Measurements from ENCODE around the gene ABI3BP.

Gene ABI3BP

DNA sequence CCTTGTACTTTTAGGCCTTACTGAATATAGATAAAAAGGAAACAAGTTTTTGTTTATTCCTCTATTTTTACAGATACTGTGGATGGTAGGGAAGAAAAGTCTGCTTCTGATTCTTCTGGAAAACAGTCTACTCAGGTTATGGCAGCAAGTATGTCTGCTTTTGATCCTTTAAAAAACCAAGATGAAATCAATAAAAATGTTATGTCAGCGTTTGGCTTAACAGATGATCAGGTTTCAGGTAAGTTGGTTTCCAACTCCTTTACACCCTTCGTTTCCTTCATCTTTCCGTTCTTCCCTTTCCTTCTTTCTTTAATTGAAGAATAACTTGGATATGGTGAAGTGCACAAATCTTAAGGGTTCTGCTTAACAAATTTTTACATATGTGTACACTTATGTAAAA is 260.8 kb downstream of the ABI3BP start:
- TF ChIP-seq, protein P1, sequence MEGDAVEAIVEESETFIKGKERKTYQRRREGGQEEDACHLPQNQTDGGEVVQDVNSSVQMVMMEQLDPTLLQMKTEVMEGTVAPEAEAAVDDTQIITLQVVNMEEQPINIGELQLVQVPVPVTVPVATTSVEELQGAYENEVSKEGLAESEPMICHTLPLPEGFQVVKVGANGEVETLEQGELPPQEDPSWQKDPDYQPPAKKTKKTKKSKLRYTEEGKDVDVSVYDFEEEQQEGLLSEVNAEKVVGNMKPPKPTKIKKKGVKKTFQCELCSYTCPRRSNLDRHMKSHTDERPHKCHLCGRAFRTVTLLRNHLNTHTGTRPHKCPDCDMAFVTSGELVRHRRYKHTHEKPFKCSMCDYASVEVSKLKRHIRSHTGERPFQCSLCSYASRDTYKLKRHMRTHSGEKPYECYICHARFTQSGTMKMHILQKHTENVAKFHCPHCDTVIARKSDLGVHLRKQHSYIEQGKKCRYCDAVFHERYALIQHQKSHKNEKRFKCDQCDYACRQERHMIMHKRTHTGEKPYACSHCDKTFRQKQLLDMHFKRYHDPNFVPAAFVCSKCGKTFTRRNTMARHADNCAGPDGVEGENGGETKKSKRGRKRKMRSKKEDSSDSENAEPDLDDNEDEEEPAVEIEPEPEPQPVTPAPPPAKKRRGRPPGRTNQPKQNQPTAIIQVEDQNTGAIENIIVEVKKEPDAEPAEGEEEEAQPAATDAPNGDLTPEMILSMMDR (IDR thresholded peaks at IDR 0.05; ENCODE audit: low read depth, low read length, missing control alignments) = no peak
- in situ Hi-C loops (cut with HindIII; ENCODE audit: low sequenced_read_pairs) = no loop called here
- no peak overlapping the region for H3K4me3 ChIP-seq (ENCODE audit: low read depth, low read length)
- DNase-seq (ENCODE audit: low read depth) = no peak

- TF ChIP-seq, protein P1 (IDR thresholded peaks at IDR 0.05; ENCODE audit: low read depth, low read length, missing control alignments) = no peak
- in situ Hi-C loops (cut with HindIII; ENCODE audit: low sequenced_read_pairs) = no loop called here
- no peak overlapping the region for H3K4me3 ChIP-seq (ENCODE audit: low read depth, low read length)
- DNase-seq (ENCODE audit: low read depth) = no peak
Observed at GRCh38 chr3:100730524-100730923, 262.7 kb downstream of the ABI3BP start.

DNA sequence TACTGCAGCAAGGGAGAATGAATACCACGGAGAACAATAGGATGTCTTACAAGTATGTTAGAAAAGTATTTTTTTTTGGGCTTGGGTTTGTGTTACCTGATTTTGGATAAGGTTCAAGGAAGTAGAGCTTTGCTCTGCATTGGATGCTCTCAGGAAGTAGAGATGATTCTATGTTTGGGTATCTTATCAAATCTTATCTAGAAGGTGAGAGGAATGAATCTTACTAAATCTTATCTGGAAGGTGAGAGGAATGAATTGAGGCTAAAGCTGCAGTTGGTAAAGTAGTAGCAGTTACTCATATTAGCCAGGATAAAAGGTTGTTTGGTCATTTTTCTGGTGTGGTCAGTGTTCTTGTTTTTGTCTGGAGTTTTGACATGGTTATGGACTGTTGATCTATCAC is 266.5 kb downstream of the ABI3BP start:
- no peak for DNase-seq (ENCODE audit: low read depth)
- TF ChIP-seq, protein P1 (IDR thresholded peaks at IDR 0.05; ENCODE audit: low read depth, low read length, missing control alignments) = no peak
- in situ Hi-C loops (cut with HindIII; ENCODE audit: low sequenced_read_pairs) = no loop called here
- H3K4me3 ChIP-seq (ENCODE audit: low read depth, low read length) = no peak overlapping the region

GRCh38 chr3:100725935-100726513 is 267.2 kb downstream of the ABI3BP start:
- TF ChIP-seq, protein P1 (IDR thresholded peaks at IDR 0.05; ENCODE audit: low read depth, low read length, missing control alignments) = no peak
- no peak overlapping the region for H3K4me3 ChIP-seq (ENCODE audit: low read depth, low read length)
- DNase-seq (ENCODE audit: low read depth) = no peak
- in situ Hi-C loops (cut with HindIII; ENCODE audit: low sequenced_read_pairs) = no loop called here

GRCh38 chr3:100720426-100720825 is 272.8 kb downstream of the ABI3BP start:
- TF ChIP-seq, protein P1 (IDR thresholded peaks at IDR 0.05; ENCODE audit: low read depth, low read length, missing control alignments) = no peak
- in situ Hi-C loops (cut with HindIII; ENCODE audit: low sequenced_read_pairs) = no loop called here
- no peak overlapping the region for H3K4me3 ChIP-seq (ENCODE audit: low read depth, low read length)
- no peak for DNase-seq (ENCODE audit: low read depth)

- in situ Hi-C loops (cut with HindIII; ENCODE audit: low sequenced_read_pairs) = no loop called here
- DNase-seq (ENCODE audit: low read depth) = no peak
- no peak overlapping the region for H3K4me3 ChIP-seq (ENCODE audit: low read depth, low read length)
- TF ChIP-seq, protein P1 (IDR thresholded peaks at IDR 0.05; ENCODE audit: low read depth, low read length, missing control alignments) = no peak
Observed at GRCh38 chr3:100719136-100719535, 274.1 kb downstream of the ABI3BP start.

Data from astrocyte of the cerebellum (primary cell).